AG04449 (cell line): ENCODE measurements around the gene DHX38.

Experiments
- CTCF ChIA-PET: fragments of 350-600 bp; formaldehyde crosslinking; extraction: SDS; loops from one replicate; lab custom pipeline; 2021; ENCODE audit warnings: antibody characterized with exemption; lab: Yijun Ruan, JAX
- POLR2A ChIA-PET: fragments of 400-600, 350-600 bp; formaldehyde crosslinking; extraction: SDS; loops from one replicate; lab custom pipeline; 2020; ENCODE audit warnings: antibody characterized with exemption, inconsistent platforms; lab: Yijun Ruan, JAX
- DNase-seq: peaks from one replicate; pipeline ENCODE4 v3.0.0-alpha.2; 2010; ENCODE audit warnings: low read depth, low spot score
- H3K4me3 ChIP-seq: 2 replicates; pipeline ENCODE4 v1.5.1; 2011; ENCODE audit warnings: low read depth, mild to moderate bottlenecking, control low read depth, low read length
- TF ChIP-seq, protein P1 (sequence below): IDR thresholded peaks from one replicate; pipeline ENCODE4 v1.5.1; 2011; ENCODE audit warnings: mild to moderate bottlenecking, moderate library complexity, low read length, control low read depth, inconsistent platforms; ENCODE audit not compliant: insufficient read depth; ENCODE audit errors: missing control alignments

DHX38 gene

DNA sequence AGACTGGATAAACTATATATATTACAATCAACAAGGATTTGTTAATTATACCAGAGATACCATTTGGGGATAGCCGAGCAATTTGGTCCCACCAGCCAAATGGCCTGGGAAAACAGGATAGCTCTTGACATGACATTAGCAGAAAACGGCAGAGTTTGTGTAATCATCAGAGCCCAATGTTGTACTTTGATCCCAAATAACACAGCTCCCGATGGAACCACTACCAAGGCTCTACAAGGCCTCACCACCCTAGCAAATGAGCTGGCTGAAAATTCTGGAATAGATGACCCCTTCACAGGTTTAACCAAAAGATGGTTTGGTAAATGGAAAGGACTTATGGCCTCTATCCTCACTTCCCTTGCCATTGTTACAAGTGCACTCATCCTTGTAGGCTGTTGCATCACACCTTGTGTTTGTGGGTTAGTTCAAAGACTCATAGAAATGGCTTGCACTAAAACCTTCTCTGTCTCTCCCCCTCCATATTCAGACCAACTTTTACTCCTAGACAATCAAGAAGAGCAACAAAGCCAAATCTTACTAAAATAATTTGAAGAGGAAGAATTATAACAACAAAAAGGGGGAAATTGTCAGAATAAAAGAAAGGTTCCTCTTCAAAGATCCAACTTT is 9.8 kb upstream of the DHX38 start:
- no peak for DNase-seq
- H3K4me3 ChIP-seq = no peak overlapping the region
- TF ChIP-seq, protein P1, sequence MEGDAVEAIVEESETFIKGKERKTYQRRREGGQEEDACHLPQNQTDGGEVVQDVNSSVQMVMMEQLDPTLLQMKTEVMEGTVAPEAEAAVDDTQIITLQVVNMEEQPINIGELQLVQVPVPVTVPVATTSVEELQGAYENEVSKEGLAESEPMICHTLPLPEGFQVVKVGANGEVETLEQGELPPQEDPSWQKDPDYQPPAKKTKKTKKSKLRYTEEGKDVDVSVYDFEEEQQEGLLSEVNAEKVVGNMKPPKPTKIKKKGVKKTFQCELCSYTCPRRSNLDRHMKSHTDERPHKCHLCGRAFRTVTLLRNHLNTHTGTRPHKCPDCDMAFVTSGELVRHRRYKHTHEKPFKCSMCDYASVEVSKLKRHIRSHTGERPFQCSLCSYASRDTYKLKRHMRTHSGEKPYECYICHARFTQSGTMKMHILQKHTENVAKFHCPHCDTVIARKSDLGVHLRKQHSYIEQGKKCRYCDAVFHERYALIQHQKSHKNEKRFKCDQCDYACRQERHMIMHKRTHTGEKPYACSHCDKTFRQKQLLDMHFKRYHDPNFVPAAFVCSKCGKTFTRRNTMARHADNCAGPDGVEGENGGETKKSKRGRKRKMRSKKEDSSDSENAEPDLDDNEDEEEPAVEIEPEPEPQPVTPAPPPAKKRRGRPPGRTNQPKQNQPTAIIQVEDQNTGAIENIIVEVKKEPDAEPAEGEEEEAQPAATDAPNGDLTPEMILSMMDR = no peak
- CTCF ChIA-PET = interaction anchor here (0.9 kb wide), 1 partner anchor 17 kb away, joined by 3 read pairs; no protein-coding TSS in a partner anchor
- POLR2A ChIA-PET = interaction anchor here (1.1 kb wide), 1 partner anchor 10 kb away, joined by 4 read pairs; the partner anchor contains the start of genes DHX38 and TXNL4B

DNA sequence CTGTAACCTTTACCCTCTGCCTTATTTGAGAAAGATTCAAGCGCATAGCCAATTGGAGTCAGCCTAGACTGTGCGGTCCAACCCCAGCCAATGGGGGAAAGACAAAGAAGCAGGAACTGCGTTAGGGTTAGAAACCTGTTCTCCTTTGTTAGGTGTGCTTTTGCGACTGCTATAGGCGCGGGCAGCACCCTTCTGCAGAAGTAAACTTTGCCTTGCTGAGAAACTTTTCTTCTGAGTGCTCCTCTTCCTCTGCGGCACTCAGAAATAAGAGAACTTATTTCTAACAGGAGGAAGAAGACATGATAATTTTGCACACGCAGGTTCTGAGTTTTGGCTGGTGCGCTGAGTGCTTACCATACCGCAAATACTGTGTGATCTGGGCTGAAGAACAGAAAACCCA is 9.2 kb upstream of the DHX38 start:
- no peak overlapping the region for H3K4me3 ChIP-seq
- ChIA-PET POLR2A (interaction anchor here (1.1 kb wide), 1 partner anchor 9 kb away, joined by 4 read pairs; the partner anchor contains the start of genes DHX38 and TXNL4B), CTCF (no interaction called here)
- TF ChIP-seq, protein P1 = no peak
- no peak for DNase-seq

DNA sequence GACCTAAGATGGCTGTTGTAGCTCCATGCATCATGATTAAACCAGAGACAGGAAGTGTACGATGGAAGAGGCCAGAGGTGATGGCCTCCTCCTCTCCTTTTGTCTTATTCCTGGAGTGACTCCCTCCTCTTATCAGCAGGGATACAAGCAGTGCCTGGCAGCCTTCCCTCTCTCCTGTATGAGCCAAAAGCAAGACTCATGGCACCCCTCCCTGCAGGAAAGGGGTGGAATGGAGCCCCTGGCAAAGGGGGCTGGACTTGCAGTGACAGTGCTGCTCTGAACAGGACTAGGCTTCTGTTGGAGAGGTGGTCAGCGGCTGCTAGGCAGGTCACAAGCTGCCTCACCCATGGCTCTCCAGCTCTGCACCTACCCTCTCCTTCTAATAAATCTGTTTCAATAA is 8.6 kb upstream of the DHX38 start:
- ChIA-PET CTCF (no interaction called here), POLR2A (no interaction called here)
- H3K4me3 ChIP-seq = no peak overlapping the region
- no peak for DNase-seq
- TF ChIP-seq, protein P1 = no peak

DNA sequence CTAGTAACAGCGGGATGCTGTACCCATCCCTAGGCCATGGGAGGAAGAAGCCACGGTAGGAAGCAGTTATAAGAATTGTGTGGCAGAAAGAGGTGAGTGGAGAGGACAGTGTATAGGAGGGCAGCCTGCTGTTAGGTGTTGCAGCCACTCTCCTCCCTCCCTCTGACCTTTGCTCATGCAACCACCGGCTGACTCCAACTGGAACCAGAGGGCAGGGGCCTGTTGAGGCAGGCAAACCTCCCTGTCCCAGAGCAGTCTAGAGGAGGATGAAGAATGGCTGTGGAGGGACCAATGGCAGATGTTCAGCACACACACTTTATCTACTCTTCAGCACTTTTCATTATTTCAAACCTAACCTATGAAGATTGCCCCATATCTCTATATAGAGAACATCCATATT is 2.4 kb upstream of the DHX38 start:
- DNase-seq = no peak
- ChIA-PET CTCF (interaction anchor here (0.9 to 2.9 kb wide), 2 partner anchors 24 to 34 kb away, joined by 3 to 16 read pairs; no protein-coding TSS in a partner anchor), POLR2A (no interaction called here)
- no peak overlapping the region; the same call in 1 of the 2 replicates for H3K4me3 ChIP-seq
- TF ChIP-seq, protein P1 = no peak

DNA sequence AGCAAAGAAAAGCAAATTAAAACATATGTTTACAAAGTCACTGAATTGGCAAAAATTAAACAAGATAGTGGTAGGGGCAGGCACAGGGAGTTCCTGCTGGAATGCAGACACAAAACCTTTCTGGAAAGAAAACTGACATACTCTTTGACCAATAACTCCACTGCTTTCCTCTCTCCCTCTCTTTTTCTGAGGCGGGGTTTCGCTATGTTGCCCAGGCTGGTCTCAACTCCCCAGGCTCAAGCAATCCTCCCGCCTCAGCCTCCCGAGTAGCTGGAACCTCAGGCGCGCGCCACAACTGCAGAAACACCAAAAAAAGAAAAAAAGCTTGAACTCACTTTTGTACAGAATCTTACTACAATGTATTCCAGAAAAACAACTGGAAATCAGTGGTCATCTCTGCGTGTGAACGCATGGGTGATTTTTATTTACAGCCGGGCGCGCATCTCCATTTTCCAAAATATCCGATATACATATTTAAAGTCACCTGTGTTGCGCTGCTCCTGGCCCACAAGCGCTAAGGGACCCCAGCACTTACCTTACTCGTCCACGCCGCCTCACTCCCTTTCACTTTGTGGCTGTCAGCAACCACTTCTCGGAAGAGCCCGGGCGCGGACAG is 707 bp upstream of the DHX38 start:
- TF ChIP-seq, protein P1 = no peak
- POLR2A ChIA-PET = interaction anchor here (0.6 to 1.0 kb wide), 6 partner anchors 9 to 284 kb away, joined by 3 to 6 read pairs (median 4); partner anchors contain the start of gene AP1G1
- CTCF ChIA-PET = interaction anchor here (1.1 to 2.8 kb wide), 3 partner anchors 26 to 42 kb away, joined by 3 to 15 read pairs (median 6); no protein-coding TSS in a partner anchor
- peak overlapping the region; percentile 96 for H3K4me3 ChIP-seq
- no peak for DNase-seq

DNA sequence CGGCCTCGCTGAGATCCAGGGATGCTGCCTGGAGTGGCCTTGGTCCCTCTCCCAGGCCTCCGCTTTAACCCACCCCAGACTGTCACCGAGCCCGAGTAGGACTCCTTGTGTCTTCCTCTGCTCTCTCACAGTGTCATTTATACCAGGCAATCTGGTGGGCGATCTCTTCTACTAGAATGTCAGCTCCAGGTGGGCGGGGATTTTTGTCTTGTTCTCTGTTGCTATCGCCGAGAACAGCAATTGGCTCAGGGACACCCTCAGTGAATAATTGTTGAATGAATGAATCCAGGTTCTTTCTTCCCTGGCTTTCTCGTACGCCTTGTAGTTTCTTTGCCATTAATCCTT is 591 bp downstream of the DHX38 start:
- peak overlapping the region; percentile 100 for H3K4me3 ChIP-seq
- POLR2A ChIA-PET = interaction anchor here (0.5 to 1.0 kb wide), 3 partner anchors 13 to 439 kb away, joined by 3 read pairs; partner anchors contain the start of gene AP1G1
- DNase-seq = no peak
- CTCF ChIA-PET = interaction anchor here (1.0 to 2.8 kb wide), 4 partner anchors 26 to 1862 kb away, joined by 3 to 15 read pairs (median 4); no protein-coding TSS in a partner anchor
- TF ChIP-seq, protein P1 = no peak
